ENCODE results near the gene TMEM108.

GRCh38 chr3:133196527-133196926 is 158.3 kb downstream of the TMEM108 start:
- no peak for TF ChIP-seq CTCF (IDR thresholded peaks at IDR 0.05 in 2 of 3, conservative IDR thresholded peaks at IDR 0.05 in 1 of 3; ENCODE audit: control insufficient read depth in 2 of 3, extremely low read depth in 1 of 3, insufficient read depth in 1 of 3, low read depth in 3 of 3, low read length in 3 of 3)
- TF ChIP-seq MTA3 (IDR thresholded peaks at IDR 0.05; ENCODE audit: borderline replicate concordance, low read length): no peak

All from GM12878 (cell line).